ENCODE data around the gene NOL9.

Gene NOL9

DNA sequence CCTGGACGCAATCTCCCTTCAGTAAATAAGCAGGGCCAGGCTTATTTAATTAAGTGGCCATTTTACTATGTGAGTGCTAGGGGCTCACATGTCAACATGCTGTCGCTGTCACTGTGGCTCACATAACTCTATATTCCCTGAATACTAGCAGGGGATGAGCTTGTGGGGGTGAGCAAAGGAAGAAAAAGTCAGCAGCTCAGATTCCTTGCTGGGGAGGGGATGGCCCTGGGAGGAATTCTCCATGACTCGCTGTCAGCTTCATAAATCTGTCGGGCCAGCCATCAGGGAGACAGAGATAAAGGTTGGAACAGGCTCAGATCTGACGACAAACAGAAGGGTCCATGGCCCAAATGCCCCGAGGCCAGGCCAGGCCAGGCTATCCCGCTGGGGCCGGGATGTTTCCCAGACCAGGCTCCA, 36.9 kb downstream of the NOL9 start:
- no peak for DNase-seq

DNA sequence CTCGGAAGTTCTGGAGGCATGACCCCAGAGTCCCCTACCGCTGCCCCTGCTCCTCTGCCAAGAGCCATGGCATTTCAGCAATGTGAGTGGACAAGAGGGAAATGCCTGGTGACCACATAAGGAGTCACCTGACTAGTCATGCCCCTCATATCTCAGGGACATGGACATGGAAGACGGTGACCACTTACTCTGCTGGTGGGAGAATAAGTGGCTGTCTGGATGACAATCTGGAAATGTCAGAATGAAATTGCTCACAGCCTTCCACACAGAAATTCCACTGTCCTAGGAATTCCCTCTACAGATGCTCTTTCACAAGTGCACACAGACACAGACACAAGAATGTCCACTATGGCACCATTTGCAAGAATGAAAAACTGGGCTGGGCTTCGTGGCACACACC, 38.5 kb downstream of the NOL9 start:
- no peak for DNase-seq

DNA sequence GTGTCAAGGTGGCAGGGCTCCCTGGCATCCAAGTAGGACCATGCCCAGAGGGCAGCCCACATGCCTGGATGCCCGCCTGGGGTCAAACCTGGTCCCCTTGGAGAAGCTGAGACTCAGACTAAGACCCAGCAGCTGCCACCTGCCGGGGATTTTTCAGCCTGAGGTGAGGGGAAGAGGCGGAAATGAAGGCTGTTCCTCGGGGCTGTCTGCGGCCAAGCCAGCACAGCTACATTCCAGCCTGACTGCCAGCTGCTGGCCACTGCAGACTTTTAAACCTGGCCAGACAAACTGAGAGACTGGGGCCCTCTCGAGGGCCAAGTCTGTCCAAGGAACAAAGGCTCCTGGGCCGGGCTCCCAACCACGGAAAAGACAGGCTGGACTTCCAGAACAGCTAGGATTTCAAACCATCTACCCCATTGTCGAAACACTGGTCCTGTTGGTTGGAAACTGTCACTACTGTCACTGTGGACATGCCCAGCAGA, 41.0 kb downstream of the NOL9 start:
- DNase-seq, result no peak

DNA sequence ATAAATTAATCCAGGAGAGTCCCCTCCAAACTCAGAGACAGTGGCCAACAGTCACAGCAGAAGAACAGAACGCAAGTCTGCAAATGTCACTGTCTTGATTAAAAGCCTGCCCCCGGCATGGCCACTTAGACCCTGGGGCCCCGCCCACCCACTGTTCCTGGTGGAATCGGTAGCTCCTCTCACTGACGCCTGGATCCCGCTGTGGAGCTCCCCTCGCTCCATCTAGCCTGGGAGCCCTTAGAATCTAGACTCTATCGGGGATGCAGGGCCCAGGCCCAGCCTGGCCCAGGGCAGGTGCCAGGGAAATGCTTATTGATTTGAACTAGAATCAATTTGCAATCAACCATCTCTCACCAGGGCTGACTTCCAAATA, 41.4 kb downstream of the NOL9 start:
- no peak for DNase-seq

DNA sequence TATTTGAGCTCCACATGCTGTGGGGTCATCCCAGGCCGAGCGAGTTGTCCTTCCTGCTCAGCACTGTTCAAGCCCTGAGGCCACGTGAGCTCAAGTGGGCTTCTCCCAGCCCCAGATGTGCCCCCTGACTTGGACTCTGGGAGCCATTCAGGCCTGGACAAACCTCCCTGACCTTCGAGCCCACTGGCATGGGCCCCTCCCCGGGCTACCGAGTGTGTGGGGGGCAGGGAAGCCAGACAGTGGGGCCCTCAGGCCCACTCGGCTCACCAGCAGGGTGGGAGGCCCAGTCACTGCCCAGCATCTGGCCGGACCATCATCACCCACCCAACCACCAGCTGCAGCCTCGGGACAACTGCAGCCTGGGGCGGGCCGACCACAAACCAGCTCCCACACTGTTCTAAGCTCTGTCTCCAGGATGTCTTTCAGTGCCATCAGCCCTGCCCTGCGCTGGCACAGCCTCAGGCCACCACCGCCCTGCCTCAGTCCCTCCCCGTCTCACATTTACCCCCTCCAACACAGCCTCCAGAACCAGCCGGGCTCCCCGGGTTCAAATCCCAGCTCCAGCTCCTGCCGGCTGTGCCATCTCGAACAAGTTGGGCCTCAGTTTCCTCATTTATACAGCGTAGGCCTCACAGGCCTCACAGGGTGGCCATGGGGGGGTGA, 41.9 kb downstream of the NOL9 start:
- DNase-seq, result no peak

DNA sequence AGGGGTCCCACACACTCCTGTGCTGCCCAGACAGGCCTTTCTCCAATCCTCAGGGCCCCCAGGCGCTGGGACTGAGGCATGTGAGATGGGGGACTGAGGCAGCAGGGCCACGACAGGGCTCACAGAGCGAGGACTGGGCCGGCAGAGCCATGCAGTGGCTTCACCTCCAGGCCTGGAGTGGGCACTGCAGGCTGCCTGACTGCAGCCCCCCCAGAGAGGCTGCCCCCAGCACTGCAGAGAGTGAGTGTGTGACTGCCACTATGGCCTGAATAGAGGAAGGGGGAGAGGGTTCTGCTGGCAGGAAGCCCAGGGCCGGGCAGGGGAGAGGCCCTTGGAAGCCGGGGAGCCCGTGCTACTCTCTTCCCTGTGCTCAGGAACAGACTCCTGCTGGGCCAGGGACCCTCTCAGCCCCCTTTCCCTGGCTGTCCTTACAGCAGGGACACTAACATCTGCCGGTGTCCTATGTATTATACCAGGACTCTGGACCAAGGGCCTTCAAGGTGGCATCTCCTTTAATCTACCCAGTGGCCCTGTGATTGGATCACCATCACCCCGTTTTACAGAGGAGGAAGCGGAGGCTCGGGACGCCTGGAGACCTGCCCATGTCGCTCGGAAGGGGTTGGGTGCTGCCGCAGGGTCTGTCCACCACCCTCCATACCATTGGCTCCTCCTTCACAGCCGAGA, 42.6 kb downstream of the NOL9 start:
- no peak for DNase-seq

DNA sequence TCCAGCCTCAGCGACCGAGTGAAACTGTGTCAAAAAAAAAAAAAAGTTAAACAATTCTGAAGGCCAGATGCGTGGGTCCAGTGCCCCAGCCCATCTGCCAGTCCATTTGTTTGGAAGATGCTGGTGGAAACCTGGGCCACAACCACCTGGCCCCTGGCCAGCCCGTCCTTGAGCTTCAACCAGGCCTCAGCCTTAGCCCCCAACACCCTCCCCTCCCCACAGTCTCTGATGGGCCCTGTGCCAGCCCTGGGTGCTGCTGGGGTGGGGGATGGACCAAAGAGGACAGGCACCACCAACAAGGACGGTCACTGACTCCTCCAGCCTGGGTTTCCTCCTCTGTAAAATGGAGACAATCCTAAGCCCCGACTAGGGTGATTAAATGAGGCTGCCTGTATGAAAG, 43.3 kb downstream of the NOL9 start:
- no peak for DNase-seq

DNA sequence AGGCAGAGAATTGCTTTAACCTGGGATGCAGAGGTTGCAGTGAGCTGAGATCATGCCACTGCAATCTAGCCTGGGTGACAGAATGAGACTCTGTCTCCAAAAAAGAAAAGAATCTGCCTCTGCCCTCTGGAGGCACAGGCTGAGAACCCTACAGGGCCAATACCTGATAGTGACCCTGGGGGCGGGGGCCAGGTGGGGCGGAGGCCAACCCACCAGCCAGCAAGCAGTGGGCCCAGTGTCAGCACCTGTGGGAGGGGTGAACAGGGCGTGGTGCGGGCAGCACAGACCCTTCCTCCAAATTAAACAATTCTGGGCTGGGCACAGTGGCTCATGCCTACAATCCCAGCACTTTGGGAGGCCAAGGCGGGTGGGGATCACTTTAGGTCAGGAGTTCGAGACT, 43.8 kb downstream of the NOL9 start:
- no peak for DNase-seq

DNA sequence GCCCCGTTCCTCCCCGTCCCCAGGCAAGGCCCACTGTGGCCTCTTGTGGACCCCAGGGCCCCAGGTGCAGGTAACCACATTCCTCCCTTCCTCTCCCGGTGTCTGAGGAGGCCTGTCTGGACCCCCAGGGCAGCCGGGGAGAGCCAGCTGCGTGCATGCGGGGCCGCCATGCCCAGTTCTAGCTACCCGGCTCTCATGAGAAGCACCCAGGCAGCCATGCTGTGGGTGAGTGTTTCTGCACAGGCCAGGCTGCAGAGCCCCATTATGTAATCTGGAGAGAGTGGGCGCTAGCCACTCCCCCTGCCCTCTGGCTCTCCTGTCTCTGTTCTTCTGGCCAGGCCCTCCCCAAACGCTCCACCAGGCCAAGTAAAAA, 44.4 kb downstream of the NOL9 start:
- DNase-seq, result no peak

DNA sequence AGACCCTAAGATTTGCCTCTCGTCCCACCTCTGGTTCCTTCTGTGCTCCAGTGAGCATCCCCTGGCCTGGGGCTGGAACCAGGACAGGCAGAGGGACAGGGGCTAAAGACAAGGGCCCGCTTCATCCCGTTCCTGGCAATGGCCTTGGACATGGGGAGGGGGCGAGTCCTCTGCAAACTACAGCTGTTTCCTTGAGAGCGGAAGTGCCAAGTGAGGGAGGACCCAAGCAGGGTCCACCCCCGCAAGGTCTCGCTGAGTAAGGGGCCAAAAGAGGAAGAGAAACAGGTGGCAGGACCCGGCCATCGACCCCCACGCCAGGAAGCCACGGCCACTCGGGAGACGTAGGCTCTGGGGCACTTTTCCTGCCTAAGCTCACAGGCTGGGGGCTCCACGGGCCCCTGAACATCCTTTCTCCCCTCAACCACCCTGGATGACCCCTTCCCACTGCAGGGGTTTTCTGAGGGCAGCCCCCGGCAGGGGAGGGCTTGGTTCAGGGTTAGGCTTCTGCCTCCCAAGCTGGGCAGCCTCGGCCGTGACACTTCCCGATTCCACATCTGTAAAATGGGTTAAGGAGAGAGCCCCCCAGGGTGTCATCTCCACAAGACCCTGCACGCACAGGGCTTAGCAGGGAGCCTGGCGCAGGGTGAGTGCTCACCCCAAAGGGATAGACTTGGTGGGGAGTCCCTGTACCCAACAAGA, 44.9 kb downstream of the NOL9 start:
- DNase-seq, result no peak

DNA sequence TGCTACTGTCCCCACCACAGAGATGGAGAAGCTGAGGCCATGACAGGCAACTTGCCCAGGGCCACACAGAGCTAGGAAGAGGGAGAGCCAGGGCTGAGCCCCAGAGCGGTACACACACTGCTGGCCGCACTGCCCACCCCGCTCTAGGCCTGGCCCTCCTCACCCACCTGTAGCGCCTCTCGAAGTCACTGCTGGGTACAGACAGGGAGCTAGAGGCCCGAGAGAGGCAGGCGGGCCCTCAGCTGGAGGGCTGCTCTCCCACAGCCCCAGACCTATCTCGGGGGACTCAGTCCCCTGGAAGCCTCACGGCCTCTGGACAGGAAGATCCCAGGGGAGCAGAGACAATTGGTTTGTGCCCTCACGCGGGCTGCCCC, 45.5 kb downstream of the NOL9 start:
- no peak for DNase-seq

DNA sequence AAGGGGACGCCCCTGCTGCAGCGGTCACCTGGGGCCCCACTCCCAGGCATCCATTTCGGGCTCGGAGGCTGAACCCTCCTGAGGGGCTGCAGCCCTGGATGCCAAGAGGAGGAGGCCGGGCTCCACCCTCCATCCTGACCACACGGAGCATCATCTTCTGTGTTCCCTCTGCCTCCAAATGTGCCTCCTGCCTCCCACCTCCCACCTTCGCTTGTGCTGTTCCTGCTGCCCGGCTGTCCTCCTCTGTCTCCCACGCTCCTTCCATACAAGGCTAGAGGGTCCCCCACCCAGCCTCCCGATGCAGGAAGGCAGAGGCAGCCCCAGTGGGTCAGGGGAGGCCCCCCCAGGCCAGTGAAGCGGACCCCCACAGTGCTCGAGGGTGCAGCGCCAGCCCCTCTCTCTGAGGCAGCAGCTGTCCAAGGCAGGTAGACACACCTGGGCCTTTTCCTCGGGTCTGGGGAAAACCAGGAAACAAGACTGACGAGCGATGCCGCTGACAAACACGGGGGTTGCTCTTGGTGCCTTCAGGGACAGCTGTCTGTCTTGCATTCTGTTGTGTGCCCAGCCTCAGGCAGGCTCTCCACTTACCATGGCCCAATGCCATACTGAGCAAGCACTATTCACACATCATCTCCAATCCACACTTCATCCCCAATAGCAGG, 46.0 kb downstream of the NOL9 start:
- no peak for DNase-seq

DNA sequence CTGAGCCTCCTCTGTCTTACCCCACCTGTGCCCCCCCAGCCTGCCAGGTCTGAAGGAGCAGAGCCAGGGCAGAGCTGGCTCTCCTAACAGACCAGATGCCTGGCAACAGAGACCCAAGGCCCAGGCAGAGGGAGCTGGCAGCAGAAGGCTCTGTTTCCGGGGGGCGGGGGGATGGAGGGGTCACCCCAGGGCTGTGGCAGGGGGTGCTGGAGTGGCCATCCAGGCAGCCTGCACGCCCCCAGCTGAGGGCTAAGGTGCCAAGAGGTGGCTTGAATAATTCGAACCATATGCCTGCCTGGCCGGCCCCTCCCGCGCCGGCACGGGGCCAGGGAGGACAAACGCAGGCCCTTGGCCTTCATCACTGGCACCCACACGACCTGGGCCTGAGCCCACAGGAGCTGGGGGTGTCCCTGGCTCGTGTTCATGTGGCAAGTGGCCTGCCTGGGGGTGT, 46.8 kb downstream of the NOL9 start:
- DNase-seq, result no peak

DNA sequence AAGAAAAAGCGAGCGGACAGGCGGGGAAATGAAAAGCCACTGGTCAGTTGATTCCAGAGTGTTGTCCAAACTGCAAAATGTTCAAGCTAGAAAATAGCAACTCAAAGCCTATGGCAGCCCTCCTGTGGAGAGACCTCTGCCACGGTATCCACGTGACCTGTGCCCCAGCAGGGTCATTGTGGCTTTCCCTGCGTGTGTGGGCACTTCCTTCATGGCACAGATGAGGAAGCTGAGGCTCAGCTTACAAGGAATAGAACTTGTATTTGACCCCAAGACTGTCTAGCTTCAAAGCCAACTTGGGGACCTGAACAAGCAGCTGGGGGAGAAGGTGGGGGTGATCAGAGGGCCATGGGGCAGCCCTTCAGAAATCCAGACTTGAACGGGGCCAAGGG, 47.3 kb downstream of the NOL9 start:
- DNase-seq, result no peak

DNA sequence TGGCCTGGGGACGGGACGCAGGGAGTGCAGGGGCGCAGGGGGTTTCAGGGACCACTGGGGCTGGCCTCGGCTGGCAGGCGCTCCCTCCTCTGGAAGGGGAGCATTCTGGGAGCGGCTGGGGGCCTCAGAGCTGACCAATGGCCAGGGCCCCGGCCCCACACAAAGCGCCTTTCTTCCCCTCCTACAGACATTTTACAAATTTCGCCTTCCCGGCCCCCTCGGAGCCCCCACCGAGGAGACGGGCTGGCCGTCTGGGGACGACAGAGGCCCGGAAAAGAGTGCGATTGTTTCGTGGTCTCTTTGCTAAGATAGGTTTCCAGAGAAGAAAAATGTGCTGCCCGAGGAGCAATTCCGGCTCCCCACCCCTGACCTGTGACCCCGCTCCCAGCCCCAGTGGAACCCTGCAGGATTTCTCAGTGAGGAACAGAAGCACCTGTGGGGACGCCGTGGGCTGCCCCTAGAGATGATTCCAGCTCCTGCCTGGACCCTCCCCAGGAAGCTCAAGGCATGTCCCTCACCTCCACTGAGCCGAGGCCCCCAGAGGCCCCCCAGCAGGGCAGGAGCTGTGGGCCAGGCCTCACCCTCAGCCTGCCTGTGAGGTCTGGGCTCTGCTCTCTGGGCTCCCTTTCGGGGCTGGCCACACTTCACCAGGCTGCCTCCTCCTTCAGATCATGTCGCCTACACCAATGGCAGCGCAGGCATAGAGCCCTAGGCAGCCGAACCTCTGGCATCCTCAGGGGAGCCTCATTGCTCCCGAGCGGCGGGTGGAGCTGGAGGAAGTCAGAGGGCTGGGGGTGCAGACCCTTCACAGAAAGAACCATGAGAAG, 47.9 kb downstream of the NOL9 start:
- DNase-seq, result no peak

DNA sequence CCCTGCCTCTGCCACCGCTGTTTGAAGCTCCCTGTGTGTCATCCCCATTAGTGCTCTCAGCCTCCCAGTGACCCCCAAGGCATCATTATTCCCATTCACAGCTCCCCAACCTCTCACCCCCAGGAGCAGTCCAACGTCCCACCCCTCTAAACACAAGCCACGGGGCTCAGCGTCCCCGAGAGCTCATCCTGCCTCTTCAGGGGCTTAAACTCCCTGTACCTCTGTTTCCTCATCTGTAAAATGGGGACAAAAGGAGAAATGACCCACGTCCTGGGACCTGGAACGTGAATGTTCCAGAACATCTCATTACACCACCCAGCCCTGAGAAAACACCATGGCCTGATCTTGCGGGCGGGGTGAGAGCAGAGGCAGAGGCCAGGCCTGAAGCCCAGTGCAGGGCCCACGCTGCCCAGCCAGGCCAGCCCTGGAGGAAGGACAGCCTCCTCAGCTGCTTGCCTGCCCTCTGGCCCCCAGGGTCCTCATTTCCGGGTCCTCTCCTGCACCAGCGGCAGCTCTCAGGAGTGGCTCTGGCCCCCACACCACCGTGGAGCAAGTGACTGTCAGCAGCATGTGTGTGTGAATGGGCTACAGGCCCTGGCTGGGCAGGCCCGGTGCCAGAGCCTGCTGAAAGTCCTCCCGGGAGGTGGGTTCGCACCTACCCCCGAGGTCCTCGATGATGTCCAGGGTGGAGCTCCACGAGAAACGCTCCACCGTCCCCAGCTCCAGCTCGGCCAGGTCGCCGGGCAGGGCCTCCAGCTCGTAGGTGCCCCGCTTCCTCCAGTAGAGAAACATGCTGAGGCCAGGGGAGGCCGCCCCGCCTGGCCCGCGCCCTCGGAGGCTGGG, 48.7 kb downstream of the NOL9 start:
- DNase-seq, result no peak

DNA sequence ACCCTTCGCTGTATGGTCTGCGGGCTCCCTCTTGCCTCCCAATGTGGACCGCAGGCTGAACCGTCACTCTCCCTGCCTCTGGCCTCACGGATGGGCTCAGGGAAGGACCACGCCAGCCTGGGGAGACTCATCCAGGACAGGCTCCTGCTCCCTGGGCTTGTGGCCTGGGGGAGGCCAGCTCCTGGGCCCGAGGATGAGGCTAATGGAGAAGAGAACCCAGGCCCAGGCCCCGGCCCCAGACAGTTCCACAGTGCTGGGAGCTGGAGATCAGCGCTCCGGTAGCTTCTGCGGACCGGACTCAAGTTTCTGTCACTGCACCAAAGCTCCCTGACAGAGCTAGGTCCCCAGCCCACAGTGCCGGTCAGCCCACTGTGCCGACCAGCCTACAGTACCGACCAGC, 49.4 kb downstream of the NOL9 start:
- no peak for DNase-seq

DNA sequence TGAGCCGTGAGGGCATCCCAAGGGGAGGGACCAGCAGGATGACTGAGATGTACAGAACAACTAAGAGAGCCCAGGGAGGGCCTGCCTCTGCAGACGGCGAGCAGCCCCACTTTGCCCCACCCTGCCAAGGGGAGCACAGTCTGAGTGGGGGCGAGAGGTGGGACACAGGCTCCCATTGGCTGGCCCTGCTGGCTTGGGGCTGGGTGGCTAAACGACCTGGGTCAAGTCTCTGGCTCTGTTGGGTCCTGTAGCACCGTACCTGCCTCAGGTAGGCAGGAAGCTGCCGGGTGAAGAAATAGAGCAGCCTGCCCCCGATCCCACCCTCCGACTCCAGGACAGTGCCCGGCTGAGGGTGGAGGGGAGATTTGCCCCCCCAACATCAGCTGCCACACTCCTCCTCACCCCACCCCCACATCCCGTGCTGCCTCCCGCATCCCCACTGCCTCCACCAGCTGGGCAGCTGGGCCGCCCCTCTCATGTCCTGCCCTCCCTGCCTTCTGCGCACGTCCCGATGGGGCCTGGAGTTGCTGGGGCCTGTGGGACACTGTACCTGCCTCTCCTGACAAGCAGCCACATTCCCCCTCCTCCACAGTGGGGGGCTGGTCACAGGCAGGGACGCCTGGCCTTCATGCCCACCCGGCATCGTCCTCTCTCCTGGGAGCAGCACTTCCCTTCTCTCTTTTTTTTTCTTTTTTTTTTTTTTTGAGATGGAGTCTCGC, 50.3 kb downstream of the NOL9 start:
- DNase-seq, result no peak

DNA sequence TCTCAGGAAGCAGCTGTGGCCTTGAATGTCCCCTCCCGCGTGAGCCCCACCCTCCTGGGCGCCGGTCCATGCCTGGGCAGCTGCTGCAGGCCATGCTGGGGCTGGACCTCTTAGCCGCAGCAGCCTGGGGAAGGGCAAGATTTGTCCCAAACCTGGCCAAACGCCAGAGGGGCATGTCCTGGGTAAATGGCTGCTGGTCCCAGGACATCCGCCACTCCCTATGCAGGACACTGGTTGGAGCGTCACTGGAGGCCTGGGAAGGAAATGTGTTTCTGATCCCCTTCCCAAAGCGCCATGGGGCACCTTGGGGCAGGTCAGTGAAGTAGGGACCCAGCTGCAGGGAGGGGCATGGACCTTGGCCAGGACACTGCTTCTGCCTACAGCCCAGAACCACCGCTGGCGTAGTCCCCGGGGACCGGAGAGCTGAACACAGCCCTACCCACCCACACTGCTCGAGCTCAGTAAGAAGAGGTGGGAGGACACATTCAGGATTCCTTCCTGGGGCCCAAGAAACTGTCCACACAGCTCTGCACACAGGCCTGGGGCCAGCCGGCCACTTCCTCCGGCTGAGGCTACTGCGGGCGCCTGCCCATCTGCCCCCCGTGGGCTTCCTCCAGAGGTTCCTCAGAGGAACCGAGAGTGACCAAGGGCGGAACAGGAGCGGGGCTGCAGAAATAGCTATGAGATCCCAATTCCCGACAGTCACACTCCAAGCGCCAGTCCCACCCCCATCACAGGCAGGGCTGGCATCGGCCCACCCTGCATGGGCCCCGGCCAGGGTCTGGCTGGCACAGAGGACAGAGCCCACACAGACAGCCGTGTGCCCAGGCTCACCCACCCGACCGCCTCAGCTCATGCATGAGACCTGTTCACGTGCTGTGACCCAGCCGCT, 52.1 kb downstream of the NOL9 start:
- DNase-seq, result no peak

DNA sequence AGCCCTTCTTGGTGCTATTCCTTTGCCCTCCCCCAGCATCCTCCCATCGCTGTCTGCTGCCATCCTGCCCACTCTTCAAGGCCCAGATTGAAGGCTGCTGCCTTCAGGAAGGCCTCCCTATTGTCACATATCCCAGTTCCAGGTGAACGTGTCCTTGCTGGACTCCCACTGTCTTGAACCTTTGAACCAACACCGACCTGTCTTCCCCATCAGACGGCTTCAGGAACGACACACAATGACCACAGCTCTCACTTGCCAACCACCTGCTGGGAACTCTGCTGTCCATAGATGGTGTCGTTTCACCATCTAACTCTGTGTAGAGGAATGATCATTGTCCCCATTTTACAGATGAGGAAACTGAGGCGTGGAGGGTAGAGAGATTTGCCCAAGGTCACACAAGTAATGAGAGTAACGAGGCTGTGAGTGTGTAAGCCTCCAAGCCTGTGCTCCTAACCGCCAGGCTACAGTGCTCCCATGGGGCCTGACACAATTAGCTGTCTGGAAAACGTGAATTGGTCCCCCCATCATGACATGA, 53.0 kb downstream of the NOL9 start:
- DNase-seq, result no peak

Measured in NCI-H2107 (cell line).